HepG2 (cell line): ENCODE results near the gene ANKRD11. TPM values are rescaled to one million over a fixed set of nuclear protein-coding genes. Genes with fewer than 3 reads are reported as not detected.
A peak's percentile ranks its signal among the peaks of the same experiment; 100 is the strongest.

ENCODE experiments used
- CEBPB ChIP-seq: IDR thresholded peaks from 2 replicates; pipeline ENCODE4 v1.6.1; 2011; ENCODE audit warnings: low read depth, low read length, improper control_type of control experiment, borderline replicate concordance
- CHD4 ChIP-seq: fragments of 200-600 bp; sonication (generic); IDR thresholded peaks from 2 replicates; pipeline ENCODE4 v1.7.0; 2017; ENCODE audit warnings: mild to moderate bottlenecking, low read length, borderline replicate concordance
- FOXJ3 ChIP-seq: sonication (generic); formaldehyde crosslinking; IDR thresholded peaks from 2 replicates; pipeline ENCODE4 v1.4.0; 2020; ENCODE audit warnings: missing genetic modification reagents, mild to moderate bottlenecking, borderline replicate concordance
- HDAC1 ChIP-seq: sonication (generic); formaldehyde crosslinking; IDR thresholded peaks from 2 replicates; pipeline ENCODE4 v1.5.1; 2020; ENCODE audit warnings: mild to moderate bottlenecking, missing genetic modification reagents
- MEIS2 ChIP-seq: sonication (generic); formaldehyde crosslinking; IDR thresholded peaks from 2 replicates; pipeline ENCODE4 v1.9.0; 2021; ENCODE audit warnings: mild to moderate bottlenecking, missing genetic modification reagents
- ONECUT2 ChIP-seq: sonication (generic); formaldehyde crosslinking; IDR thresholded peaks from 2 replicates; pipeline ENCODE4 v1.4.0; 2020; ENCODE audit warnings: missing genetic modification reagents
- REPIN1 ChIP-seq: sonication (generic); formaldehyde crosslinking; IDR thresholded peaks from 2 replicates; pipeline ENCODE4 v1.8.0; 2022; ENCODE audit warnings: missing genetic modification reagents, low read depth, mild to moderate bottlenecking, borderline replicate concordance
- SMYD3 ChIP-seq: sonication (generic); formaldehyde crosslinking; IDR thresholded peaks from 2 replicates; pipeline ENCODE4 v1.8.1; 2023; ENCODE audit warnings: mild to moderate bottlenecking, missing genetic modification reagents
- THYN1 ChIP-seq: sonication (generic); formaldehyde crosslinking; IDR thresholded peaks from 2 replicates; pipeline ENCODE4 v1.8.1; 2023; ENCODE audit warnings: low read depth, mild to moderate bottlenecking, moderate library complexity, missing genetic modification reagents, borderline replicate concordance
- ZC3H4 ChIP-seq: sonication (generic); formaldehyde crosslinking; IDR thresholded peaks from 2 replicates; pipeline ENCODE4 v1.4.0; 2020; ENCODE audit warnings: missing genetic modification reagents, borderline replicate concordance
- ZFP1 ChIP-seq: IDR thresholded peaks from 2 replicates; pipeline ENCODE4 v1.6.1; 2016
- ZNF335 ChIP-seq: sonication (generic); formaldehyde crosslinking; IDR thresholded peaks from 2 replicates; pipeline ENCODE4 v1.4.0; 2020; ENCODE audit warnings: missing genetic modification reagents
- ZNF530 ChIP-seq: sonication (generic); formaldehyde crosslinking; IDR thresholded peaks from 2 replicates; pipeline ENCODE4 v1.5.0; 2020; ENCODE audit warnings: low read depth, mild to moderate bottlenecking, missing genetic modification reagents
- polyA plus RNA-seq, 8 experiments: library from polyadenylated mRNA; depleted of rRNA in 3 of 8; stranded (reverse) in 7 of 8; unstranded in 1 of 8; fragments of >200 nt; fragmentation: Illumina TruSeq in 4 of 8; extraction: Trizol in 4 of 8; gene quantifications; 2 replicates each; pipeline versions ENCODE4 v1.2.1 to v1.2.3, GENCODE V29; 2011 to 2016; ENCODE audit warnings: low read depth in 4 of 8, missing spikeins in 1 of 8, mixed read lengths in 1 of 8; ENCODE audit not compliant: insufficient read depth in 1 of 8
- total RNA-seq, 5 experiments: library from RNA; depleted of rRNA; stranded (reverse); fragments of >200 nt; fragmentation: Illumina TruSeq; extraction: Trizol; gene quantifications; 2 replicates each; pipeline ENCODE4 v1.2.3, GENCODE V29; 2016; ENCODE audit warnings: low read depth in 1 of 5
- TF ChIP-seq, protein P1 (sequence below): sonication (generic); formaldehyde crosslinking; IDR thresholded peaks from 2 replicates; pipeline ENCODE4 v1.5.0; 2020; ENCODE audit warnings: missing genetic modification reagents
- TF ChIP-seq, protein P2 (sequence below): sonication (generic); formaldehyde crosslinking; IDR thresholded peaks from 2 replicates; pipeline ENCODE4 v1.4.0; 2020; ENCODE audit warnings: mild to moderate bottlenecking, missing genetic modification reagents
- TF ChIP-seq, protein P3 (sequence below): IDR thresholded peaks from 2 replicates; pipeline ENCODE4 v1.6.1; 2016; ENCODE audit warnings: missing genetic modification reagents, missing compliant biosample characterization
- TF ChIP-seq, protein P4 (sequence below): sonication (generic); formaldehyde crosslinking; IDR thresholded peaks from 2 replicates; pipeline ENCODE4 v1.8.1; 2023; ENCODE audit warnings: mild to moderate bottlenecking, missing genetic modification reagents, borderline replicate concordance
- TF ChIP-seq, protein P5 (sequence below), 2 experiments: sonication (generic) in 1 of 2; formaldehyde crosslinking in 1 of 2; IDR thresholded peaks; 2 replicates each; pipeline versions ENCODE4 v1.6.1 to v1.9.0; 2014 to 2022; ENCODE audit warnings: antibody characterized with exemption in 1 of 2, borderline replicate concordance in 1 of 2, inconsistent platforms in 1 of 2, low read depth in 1 of 2, missing genetic modification reagents in 1 of 2

Gene ANKRD11
- total and polyA plus RNA-seq, 2 of the 13 experiments (the other 11 are each of a cell fraction or from before 2014, with no cell fraction given) = 21.4 to 38.4 TPM

DNA sequence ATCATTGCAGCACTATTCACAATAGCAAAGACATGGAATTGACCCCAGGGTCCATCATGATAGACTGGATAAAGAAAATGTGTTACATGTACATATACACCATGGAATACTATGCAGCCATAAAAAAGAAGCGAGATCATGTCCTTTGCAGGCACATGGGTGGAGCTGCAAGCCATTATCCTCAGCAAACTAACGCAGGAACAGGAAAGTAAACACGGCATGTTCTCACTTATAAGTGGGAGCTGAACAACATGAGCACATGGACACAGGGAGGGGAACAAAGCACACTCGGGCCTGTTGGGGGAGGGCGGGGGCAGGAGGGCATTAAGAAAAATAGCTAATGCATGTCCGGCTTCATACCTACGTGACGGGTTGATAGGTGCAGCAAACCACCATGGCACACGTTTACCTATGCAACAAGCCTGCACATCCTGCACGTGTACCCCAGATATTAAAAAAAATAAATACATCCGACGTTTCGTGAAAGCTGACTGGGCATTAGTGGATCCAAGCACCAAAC is 243.9 kb downstream of the ANKRD11 start (continued):
- TF ChIP-seq, protein P1, sequence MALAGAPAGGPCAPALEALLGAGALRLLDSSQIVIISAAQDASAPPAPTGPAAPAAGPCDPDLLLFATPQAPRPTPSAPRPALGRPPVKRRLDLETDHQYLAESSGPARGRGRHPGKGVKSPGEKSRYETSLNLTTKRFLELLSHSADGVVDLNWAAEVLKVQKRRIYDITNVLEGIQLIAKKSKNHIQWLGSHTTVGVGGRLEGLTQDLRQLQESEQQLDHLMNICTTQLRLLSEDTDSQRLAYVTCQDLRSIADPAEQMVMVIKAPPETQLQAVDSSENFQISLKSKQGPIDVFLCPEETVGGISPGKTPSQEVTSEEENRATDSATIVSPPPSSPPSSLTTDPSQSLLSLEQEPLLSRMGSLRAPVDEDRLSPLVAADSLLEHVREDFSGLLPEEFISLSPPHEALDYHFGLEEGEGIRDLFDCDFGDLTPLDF (CRISPR knock-in tag) = 0 out of 2 replicates have a peak, but pooled peaks have one; percentile 10
- TF ChIP-seq, protein P2, sequence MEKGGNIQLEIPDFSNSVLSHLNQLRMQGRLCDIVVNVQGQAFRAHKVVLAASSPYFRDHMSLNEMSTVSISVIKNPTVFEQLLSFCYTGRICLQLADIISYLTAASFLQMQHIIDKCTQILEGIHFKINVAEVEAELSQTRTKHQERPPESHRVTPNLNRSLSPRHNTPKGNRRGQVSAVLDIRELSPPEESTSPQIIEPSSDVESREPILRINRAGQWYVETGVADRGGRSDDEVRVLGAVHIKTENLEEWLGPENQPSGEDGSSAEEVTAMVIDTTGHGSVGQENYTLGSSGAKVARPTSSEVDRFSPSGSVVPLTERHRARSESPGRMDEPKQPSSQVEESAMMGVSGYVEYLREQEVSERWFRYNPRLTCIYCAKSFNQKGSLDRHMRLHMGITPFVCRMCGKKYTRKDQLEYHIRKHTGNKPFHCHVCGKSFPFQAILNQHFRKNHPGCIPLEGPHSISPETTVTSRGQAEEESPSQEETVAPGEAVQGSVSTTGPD = no peak
- TF ChIP-seq CEBPB (no peak), ZFP1 (CRISPR knock-in tag) (0 out of 2 replicates have a peak, but pooled peaks have one; percentile 11), SMYD3 (CRISPR knock-in tag) (no peak), ZNF335 (CRISPR knock-in tag) (0 out of 2 replicates have a peak, but pooled peaks have one; percentile 63), ZNF530 (CRISPR knock-in tag) (no peak), MEIS2 (CRISPR knock-in tag) (no peak), REPIN1 (CRISPR knock-in tag) (no peak), ONECUT2 (no peak), HDAC1 (CRISPR knock-in tag) (peak; percentile 78; the same call in 1 of the 2 replicates), CHD4 (peak; percentile 97), THYN1 (CRISPR knock-in tag) (no peak), ZC3H4 (CRISPR knock-in tag) (0 out of 2 replicates have a peak, but pooled peaks have one; percentile 8), FOXJ3 (peak; percentile 27; the same call in 1 of the 2 replicates)
- TF ChIP-seq, protein P3, sequence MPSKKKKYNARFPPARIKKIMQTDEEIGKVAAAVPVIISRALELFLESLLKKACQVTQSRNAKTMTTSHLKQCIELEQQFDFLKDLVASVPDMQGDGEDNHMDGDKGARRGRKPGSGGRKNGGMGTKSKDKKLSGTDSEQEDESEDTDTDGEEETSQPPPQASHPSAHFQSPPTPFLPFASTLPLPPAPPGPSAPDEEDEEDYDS = no peak; the same call in 1 of the 2 replicates
- TF ChIP-seq, protein P4, sequence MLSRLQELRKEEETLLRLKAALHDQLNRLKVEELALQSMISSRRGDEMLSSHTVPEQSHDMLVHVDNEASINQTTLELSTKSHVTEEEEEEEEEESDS = peak; percentile 5; the same call in 1 of the 2 replicates
- TF ChIP-seq, protein P5, sequence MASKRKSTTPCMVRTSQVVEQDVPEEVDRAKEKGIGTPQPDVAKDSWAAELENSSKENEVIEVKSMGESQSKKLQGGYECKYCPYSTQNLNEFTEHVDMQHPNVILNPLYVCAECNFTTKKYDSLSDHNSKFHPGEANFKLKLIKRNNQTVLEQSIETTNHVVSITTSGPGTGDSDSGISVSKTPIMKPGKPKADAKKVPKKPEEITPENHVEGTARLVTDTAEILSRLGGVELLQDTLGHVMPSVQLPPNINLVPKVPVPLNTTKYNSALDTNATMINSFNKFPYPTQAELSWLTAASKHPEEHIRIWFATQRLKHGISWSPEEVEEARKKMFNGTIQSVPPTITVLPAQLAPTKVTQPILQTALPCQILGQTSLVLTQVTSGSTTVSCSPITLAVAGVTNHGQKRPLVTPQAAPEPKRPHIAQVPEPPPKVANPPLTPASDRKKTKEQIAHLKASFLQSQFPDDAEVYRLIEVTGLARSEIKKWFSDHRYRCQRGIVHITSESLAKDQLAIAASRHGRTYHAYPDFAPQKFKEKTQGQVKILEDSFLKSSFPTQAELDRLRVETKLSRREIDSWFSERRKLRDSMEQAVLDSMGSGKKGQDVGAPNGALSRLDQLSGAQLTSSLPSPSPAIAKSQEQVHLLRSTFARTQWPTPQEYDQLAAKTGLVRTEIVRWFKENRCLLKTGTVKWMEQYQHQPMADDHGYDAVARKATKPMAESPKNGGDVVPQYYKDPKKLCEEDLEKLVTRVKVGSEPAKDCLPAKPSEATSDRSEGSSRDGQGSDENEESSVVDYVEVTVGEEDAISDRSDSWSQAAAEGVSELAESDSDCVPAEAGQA (IDR thresholded peaks at IDR 0.05; ENCODE audit: low read depth) = no peak
- TF ChIP-seq, protein P5 (CRISPR knock-in tag; IDR thresholded peaks at IDR 0.05; ENCODE audit: borderline replicate concordance) = 0 out of 2 replicates have a peak, but pooled peaks have one; percentile 28
